ENCODE data around the gene RAI1.

Gene RAI1

DNA sequence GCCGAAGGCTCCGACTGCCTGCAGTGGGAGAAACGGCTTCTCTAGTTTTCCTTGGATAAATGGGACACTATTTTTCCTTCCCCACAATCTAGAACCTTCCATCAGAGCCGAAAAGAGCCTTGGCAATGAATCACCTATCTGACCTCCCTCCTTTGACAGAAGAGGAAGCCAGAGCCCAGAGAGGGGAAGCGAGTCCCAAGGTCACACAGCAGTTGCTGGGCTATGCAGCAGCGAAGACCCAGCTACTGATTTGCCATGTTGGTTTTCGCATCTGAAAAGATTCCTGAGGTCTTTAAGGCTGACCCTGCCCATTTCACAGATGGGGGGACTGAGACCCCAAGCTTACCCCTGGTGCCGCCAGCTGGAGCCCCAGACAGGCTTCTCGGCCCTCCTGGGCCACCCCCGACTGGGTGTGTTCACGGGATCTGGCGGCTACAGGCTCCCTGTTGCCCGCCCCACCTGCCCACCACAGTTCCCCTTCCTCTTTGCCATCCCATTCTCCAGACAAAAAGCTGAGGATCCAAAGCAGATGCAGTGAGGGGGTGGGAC is 45.9 kb downstream of the RAI1 start:
- Mint-ChIP-seq H3K27ac (no peak overlapping the region), H3K9me3 (no peaks in the 10 kb centered on the region), H3K4me1 (peaks cover 43% of the 10 kb centered on the region), H3K36me3 (peaks cover 9% of the 10 kb centered on the region), H3K27me3 (peaks cover 46% of the 10 kb centered on the region), H3K4me3 (no peak overlapping the region)
- CTCF ChIA-PET: interaction anchor here (1.0 kb wide), 1 partner anchor 9 kb away, joined by 3 read pairs; no protein-coding TSS in a partner anchor
- DNase-seq: no peak

DNA sequence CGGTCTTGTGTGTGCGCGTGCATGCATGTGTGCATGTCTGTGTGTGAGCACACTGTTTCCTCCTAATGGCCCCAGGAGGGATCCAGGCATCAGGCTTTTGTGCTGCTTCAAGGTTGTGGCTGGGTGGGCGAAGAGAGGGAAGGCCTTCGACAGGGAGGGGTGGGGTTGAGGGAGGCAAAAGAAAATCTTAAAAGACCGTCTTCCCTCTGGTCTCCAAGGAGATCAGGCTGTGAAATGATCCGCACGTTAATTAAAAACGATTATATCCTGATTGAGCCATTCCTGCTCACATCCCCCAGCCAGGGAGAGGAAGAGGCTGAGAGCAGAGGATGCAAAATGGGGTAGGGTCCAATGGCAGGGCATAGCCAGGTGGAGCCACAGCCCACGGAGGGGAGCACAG is 46.9 kb downstream of the RAI1 start:
- Mint-ChIP-seq H3K27me3 (peaks cover 37% of the 10 kb centered on the region), H3K36me3 (peaks cover 4% of the 10 kb centered on the region), H3K9me3 (no peaks in the 10 kb centered on the region), H3K4me1 (peaks cover 35% of the 10 kb centered on the region), H3K27ac (no peak overlapping the region), H3K4me3 (no peak overlapping the region)
- no peak for DNase-seq
- CTCF ChIA-PET: interaction anchor here (1.5 to 1.8 kb wide), 2 partner anchors 10 to 133 kb away, joined by 4 to 9 read pairs; no protein-coding TSS in a partner anchor

DNA sequence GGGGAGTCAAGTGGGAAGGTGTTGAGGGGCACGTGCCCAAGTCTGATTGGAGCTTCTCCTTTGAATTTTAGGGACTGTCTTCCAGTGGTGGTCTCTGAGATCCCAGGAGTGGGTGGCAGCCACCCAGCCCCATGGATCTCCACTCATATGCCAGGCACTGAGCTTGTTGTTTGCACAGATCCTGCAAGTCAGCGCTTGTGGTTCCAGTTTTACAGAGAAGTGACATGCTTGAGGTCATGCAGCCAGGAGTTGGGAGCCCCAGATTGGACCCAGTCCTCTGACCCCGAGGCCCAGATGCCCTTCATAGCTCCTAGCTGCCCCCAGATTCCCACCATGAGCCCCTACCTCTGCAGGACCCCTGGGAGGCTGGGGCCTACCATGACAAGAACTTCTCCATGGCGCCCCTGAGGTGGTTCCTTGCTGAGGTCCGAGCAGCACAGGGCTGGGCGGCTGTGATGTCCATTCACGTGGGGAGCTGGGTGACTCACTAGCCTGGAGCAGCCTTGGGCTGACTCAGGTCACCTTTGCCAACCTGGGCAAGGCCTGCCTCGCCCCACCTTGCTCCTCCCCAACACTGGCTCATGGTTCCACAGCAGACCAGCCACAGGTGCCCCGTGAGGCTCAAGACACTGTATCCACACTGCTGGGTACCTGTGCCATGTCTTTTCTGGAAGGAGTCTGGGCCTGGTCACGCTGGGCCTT is 47.4 kb downstream of the RAI1 start:
- CTCF ChIA-PET: interaction anchor here (0.8 to 1.8 kb wide), 3 partner anchors 10 to 133 kb away, joined by 3 to 9 read pairs (median 4); no protein-coding TSS in a partner anchor
- Mint-ChIP-seq H3K27ac (no peak overlapping the region), H3K27me3 (peaks cover 31% of the 10 kb centered on the region), H3K4me3 (no peak overlapping the region), H3K36me3 (peaks cover 3% of the 10 kb centered on the region), H3K4me1 (peaks cover 31% of the 10 kb centered on the region), H3K9me3 (no peaks in the 10 kb centered on the region)
- DNase-seq: no peak

DNA sequence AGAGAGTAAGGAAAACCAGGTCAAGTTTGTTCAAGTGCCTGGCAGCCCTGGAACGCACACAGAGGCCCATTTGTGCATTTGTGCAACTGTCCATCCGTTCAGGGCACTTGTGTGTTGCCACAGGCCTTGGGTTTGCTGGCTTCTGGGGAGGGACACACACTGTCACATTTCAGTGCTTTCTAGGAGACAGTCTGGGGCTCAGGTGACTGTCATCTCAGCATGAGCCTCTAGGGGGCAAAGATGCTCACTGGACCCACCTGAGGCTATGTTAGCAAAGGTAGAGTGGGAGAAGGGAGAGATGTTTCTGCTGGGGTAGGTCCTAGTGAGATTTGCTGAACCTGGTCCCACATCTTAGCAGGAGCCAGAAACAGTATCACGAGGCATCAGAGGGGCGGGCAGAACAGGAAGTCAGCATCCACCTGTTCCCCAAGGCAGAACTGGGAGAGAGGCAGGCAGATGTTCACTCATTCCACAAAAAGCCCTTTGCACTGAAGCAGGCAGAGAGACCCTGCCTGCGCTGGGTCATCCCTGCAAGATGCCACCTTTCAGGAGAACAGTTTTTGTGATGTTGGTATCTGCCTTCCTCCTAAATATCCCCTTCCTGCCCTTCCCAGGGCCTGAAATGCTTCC is 48.5 kb downstream of the RAI1 start:
- H3K9me3 Mint-ChIP-seq: no peaks in the 10 kb centered on the region
- H3K27ac Mint-ChIP-seq: peak overlapping the region; percentile 12
- H3K4me3 Mint-ChIP-seq: no peak overlapping the region
- H3K4me1 Mint-ChIP-seq: peaks cover 28% of the 10 kb centered on the region
- peak; percentile 79 for DNase-seq
- CTCF ChIA-PET: interaction anchor here (1.5 to 1.8 kb wide), 2 partner anchors 9 to 132 kb away, joined by 4 to 9 read pairs; no protein-coding TSS in a partner anchor
- peaks cover 3% of the 10 kb centered on the region for H3K36me3 Mint-ChIP-seq
- peaks cover 21% of the 10 kb centered on the region for H3K27me3 Mint-ChIP-seq

DNA sequence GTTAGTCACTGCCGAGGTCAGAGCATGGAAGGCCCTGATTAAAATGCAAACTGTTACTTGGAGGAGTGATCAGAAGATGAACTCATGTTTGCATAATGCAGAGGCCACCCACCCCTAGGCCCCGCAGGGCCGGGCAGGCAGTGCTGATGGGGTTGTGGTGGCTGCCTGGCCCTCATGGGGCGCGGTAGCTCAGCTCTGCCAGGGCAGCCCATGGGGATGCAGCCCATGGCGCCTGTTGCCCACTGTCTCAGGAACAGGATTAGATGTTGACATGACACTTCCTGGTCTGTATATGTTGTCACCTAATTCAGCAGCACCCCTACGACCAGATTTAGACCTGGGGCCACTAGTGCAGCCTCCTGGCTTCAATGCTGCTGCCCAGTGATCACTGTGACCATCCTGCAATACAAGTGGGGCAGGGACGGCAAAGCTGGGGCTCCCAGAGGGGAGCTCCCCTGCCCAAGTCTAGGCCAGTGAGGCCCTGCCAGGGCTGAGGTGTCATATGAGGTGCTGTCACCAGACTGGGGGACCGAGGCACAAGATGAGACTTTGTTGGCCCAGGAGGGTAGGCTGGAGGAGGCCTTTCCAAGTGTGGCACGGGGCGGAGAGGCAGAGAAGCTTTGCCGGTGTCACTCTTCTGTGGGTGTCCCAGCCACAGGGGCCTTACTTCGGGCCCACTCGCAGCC is 49.1 kb downstream of the RAI1 start:
- DNase-seq: no peak
- Mint-ChIP-seq H3K27ac (no peak overlapping the region), H3K36me3 (peaks cover 3% of the 10 kb centered on the region), H3K4me1 (peaks cover 28% of the 10 kb centered on the region), H3K9me3 (no peaks in the 10 kb centered on the region), H3K27me3 (peaks cover 14% of the 10 kb centered on the region), H3K4me3 (no peak overlapping the region)
- CTCF ChIA-PET: no interaction called here

DNA sequence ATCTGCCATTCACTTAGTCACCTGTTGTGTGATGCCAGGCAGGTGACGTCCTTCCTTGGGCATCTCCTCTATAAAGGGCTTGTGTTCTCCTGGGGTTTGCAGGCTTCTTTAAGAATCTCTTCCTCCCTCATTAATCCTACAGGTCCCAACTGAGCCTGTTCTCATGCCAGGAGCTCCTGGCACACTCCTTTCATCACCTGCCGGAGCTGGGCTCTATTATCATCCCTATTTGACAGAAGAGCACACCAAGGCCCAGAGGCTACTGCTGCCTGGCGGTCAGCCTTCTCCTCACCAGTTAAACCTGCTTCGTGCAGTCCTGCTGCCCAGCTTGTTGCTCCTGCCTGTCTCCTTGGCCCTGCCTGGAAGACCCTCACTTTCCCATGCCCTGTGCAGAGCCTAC is 51.2 kb downstream of the RAI1 start:
- Mint-ChIP-seq H3K9me3 (no peaks in the 10 kb centered on the region), H3K4me1 (peaks cover 22% of the 10 kb centered on the region), H3K27ac (no peak overlapping the region), H3K36me3 (peaks cover 5% of the 10 kb centered on the region), H3K4me3 (no peak overlapping the region), H3K27me3 (peaks cover 4% of the 10 kb centered on the region)
- DNase-seq: no peak
- CTCF ChIA-PET: interaction anchor here (1.1 to 1.5 kb wide), 2 partner anchors 19 to 53 kb away, joined by 3 read pairs; no protein-coding TSS in a partner anchor

DNA sequence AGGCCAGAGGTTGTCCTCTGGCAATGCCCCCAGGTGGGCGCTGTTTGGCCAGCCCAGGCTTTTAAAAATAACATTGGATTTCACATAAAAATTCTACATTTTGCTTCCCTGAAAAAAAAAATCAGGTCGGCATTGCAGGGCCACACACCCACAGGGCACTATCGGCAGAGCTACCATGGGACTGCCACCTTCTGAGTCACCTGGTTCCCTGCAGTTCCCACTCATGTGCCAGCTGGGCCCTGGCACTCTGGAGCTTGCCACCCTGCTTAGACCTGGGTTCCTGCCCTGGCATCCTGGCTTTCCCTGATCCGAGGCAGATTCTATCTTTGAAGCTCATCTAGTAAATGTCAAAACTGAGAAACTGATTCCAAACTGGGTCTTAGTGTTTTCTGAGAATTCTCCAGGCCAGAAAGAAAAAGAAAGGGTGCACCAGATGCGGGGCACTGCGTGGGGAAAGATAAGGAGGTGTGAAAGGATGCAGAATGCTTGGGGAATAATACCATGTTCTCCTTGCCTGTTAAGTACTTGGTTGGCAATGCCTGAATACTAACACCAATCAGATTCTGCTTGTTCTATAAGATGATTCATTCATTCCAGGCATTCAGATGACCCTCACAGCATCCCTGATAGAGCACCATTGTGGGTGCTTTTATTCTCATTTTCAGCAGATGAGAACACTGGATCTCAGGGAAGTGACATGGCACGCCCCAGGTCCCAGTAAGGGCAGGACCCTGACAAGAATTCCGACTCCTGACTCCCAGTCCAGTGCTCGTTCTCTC is 51.8 kb downstream of the RAI1 start:
- Mint-ChIP-seq H3K27ac (no peak overlapping the region), H3K4me1 (peaks cover 24% of the 10 kb centered on the region), H3K4me3 (no peak overlapping the region), H3K27me3 (peaks cover 4% of the 10 kb centered on the region), H3K36me3 (peaks cover 5% of the 10 kb centered on the region), H3K9me3 (no peaks in the 10 kb centered on the region)
- no peak for DNase-seq
- CTCF ChIA-PET: no interaction called here

DNA sequence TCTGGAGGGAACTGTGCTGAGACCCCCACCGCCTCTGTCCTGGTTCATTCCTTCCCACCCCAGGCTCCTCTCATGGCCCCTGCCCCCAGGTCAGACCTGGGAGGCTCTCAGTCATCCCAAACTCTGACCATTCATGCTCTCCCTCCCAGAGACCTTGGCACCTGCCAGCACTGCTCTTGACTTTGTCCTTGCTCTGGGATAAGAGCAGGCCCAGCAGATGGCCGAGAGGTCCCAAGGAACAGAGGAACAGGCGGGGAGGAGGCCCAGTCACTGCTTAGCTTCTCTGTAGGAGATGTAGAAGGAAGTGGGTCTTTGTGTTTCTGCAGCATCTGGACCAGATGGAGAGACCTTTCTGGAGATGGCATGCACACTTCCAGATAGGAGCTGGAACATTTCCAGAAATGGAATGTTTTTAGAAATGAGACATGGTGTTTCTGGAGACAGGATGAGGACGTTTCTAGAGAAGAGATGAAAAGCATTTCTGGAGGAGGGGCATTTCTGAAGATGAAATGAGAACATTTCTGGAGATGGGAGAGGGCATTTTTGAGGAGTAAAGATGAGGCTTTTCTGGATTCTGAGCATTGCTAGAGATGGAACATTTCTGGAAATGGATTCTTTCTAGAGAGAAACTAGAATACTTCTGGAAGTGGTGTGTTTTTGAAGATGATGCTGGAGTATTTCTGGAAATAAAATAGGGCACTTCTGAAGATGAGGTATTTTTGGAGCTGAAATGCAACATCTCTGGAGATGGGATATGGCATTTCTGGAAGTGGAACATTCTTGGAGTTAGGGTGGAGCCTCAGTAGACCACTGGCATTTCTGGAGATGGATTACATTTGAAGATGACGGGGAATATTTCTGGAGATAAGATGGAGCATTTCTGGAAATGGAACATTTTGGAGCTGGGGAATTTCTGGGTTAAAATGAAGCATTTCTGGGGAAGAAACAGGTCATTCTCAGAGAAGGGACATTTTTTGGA is 55.2 kb downstream of the RAI1 start:
- Mint-ChIP-seq H3K36me3 (peaks cover 2% of the 10 kb centered on the region), H3K9me3 (no peaks in the 10 kb centered on the region), H3K4me1 (peaks cover 37% of the 10 kb centered on the region), H3K4me3 (no peak overlapping the region), H3K27me3 (peaks cover 7% of the 10 kb centered on the region), H3K27ac (no peak overlapping the region)
- CTCF ChIA-PET: no interaction called here
- no peak for DNase-seq

DNA sequence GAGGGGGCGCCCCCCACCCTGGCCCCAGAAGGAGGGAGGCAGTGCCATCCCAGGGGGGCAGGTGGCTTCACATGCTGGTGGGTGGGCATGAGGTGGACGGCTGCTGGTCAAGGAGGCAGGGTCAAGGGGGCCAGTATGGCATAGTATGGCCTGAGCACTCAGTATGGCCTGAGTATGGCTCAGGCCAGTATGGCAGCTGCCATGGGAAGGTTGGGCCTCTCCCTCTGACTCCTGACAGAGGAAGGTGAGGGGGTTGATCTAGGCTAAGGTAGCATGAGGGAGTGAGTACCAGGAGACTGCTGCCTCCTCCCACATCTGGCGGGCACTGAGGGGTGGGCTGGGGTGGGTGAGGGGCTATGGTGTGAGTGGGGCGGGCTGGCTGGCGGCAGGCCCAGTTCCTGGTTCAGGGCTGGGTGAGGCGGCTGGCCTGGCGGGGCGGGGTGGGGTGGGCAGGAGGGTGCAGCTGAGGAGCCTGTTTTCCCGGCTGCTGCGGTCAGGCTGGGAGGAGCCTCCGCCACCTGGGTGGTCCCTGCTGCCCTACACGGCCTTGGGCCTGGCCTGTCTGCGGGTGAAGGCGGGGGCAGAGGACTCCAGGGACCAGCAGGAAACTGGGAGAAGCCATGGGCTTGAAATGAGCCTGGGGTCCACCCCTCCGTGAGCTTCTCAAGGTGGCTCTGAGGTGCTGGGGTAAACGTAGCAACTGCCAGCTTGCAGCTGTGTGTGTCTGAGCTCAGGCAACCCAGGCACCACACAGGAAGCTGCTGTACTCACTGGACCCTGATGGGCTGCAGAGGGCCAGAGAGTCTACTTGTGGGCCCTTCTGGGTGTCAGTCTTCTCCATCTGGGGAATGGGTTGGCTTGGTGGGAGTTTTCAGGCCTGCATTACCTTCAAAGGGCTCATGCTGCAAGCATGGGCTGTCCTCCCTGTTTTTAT is 57.0 kb downstream of the RAI1 start:
- Mint-ChIP-seq H3K9me3 (no peaks in the 10 kb centered on the region), H3K27ac (peak overlapping the region; percentile 66), H3K4me1 (peaks cover 40% of the 10 kb centered on the region), H3K27me3 (peaks cover 9% of the 10 kb centered on the region), H3K4me3 (no peak overlapping the region), H3K36me3 (peaks cover 2% of the 10 kb centered on the region)
- DNase-seq: no peak
- CTCF ChIA-PET: interaction anchor here (1.1 kb wide), 1 partner anchor 9 kb away, joined by 4 read pairs; no protein-coding TSS in a partner anchor

DNA sequence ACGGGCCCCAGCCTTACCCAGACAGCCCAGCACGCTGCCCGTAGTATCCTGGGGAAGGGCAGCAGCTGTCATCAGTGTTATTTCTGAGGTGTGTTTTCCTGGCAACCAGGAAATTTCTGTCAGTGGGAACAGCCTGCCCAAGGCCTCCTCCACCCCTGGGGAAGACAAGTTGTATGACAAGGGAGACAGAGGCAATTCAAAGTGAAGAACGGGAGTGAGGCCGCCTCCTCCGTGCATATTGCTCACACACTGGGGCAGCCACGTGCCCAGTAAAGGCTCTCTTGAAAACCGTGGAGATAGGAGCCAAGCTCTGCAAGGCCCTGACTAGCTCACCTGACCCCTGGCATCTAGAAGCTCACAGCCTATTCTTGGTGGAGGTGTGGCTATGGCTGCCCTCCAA is 57.6 kb downstream of the RAI1 start:
- no peak for DNase-seq
- no peak overlapping the region for H3K4me3 Mint-ChIP-seq
- peaks cover 2% of the 10 kb centered on the region for H3K36me3 Mint-ChIP-seq
- CTCF ChIA-PET: interaction anchor here (1.1 kb wide), 1 partner anchor 10 kb away, joined by 4 read pairs; no protein-coding TSS in a partner anchor
- peaks cover 9% of the 10 kb centered on the region for H3K27me3 Mint-ChIP-seq
- H3K27ac Mint-ChIP-seq: no peak overlapping the region
- peaks cover 39% of the 10 kb centered on the region for H3K4me1 Mint-ChIP-seq
- no peaks in the 10 kb centered on the region for H3K9me3 Mint-ChIP-seq

DNA sequence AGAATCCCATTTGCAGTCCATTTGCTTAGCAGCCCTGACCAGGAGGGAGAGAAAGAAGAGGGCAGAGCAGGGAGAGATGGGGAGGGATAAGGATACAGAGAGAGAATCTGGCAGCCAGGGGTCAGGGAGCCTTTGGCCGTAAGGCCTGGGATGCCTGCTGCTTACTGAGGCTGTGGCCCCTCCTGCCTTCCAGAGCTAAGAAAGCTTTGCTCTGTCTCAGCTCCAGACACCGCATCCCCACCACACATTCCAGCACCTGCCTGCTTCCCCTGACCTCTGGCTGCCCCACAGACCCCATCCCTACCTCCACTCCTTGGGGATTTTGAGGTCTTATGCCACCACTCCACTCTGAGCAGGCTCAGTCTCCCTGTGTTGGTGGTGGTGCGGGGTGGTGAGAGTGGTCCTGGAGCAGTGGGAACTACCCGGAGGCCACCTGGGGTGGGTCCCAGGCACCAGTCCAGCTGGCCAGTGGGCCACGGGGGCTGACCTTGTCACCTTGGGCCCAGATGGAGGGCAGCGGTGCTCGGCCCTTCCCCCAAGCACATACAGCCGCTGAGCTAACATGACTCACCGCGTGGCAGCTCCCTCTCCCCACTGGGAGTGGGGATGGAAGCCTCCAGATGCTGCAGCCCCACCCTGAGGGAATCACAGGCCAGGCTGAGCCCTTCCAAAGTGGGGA is 58.3 kb downstream of the RAI1 start:
- CTCF ChIA-PET: interaction anchor here (0.9 to 1.0 kb wide), 2 partner anchors 9 to 57 kb away, joined by 3 read pairs; no protein-coding TSS in a partner anchor
- H3K36me3 Mint-ChIP-seq: peaks cover 2% of the 10 kb centered on the region

More for the DNA sequence above, 58.3 kb downstream of the RAI1 start:
- Mint-ChIP-seq H3K4me3 (no peak overlapping the region), H3K4me1 (peaks cover 37% of the 10 kb centered on the region), H3K9me3 (no peaks in the 10 kb centered on the region), H3K27me3 (peaks cover 9% of the 10 kb centered on the region), H3K27ac (no peak overlapping the region)
- no peak for DNase-seq

Measured in activated naive CD4-positive, alpha-beta T cell treated with anti-CD3 and anti-CD28 coated beads, Interleukin-2, amount 10 ng/mL, durations not matched to agents 7 days and 5 days (primary cell).